M059J (cell line): Measurements from ENCODE around the gene FRMD3. TPM values are rescaled to one million over a fixed set of nuclear protein-coding genes. Genes with fewer than 3 reads are reported as not detected.

Experiments
- DNase-seq: peaks from one replicate; pipeline ENCODE4 v3.0.0-alpha.2; 2012; ENCODE audit warnings: low read depth
- total RNA-seq: library from RNA; depleted of rRNA; stranded (reverse); fragments of >200 nt; shearing (Covaris generic); gene quantifications from 2 replicates; pipeline ENCODE4 v1.2.3, GENCODE V29; 2014

The FRMD3 gene
- total RNA-seq, 1 experiment from 2014 or later = 5.0 TPM

GRCh38 chr9:83334320-83334719, 203.9 kb downstream of the FRMD3 start:
- peak; percentile 78 for DNase-seq

GRCh38 chr9:83330207-83331196, 207.7 kb downstream of the FRMD3 start:
- DNase-seq = peak; percentile 7

DNA sequence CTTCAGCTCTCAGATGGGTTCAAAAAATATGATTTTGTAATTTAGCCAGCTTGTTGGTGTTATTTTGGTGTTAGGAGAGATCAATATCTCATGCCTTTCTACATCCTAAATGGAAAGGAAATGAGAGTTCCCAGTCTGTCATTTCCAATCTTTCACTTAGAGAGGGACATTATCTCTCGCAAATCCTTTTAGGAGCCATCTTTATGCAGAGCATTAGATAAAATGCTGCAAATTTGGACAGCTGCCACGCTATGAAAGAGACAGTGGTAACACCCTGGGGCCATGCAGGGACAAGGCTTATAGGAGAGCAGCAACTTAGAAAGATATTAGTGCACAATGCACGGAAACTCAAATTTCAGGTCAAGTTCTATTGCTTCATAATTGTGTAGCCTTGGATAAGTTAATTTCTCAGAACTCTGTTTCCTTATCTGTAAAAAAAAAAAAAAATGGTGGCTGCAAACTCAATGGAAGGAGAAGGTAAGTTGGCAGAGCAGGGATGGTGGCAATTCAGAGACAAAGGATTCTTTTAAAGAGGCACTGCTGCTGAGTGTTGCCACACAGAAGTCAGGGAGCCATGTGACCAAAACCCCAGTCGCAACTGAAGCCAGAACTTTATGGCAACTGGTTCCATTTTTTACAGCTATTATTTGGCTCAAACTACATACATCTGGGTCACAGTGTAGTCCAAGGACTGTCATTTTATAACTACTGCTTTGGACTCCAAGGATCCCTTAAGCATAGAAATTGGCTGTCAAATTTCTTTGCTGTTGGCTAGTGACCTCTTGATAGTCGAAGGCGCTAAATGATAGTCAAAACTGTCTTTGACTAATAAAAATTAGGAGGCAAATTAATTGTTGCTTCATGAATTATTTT, 210.2 kb downstream of the FRMD3 start:
- peak; percentile 12 for DNase-seq

- peak; percentile 48 for DNase-seq
Measured at GRCh38 chr9:83327323-83327722, 210.9 kb downstream of the FRMD3 start.

DNA sequence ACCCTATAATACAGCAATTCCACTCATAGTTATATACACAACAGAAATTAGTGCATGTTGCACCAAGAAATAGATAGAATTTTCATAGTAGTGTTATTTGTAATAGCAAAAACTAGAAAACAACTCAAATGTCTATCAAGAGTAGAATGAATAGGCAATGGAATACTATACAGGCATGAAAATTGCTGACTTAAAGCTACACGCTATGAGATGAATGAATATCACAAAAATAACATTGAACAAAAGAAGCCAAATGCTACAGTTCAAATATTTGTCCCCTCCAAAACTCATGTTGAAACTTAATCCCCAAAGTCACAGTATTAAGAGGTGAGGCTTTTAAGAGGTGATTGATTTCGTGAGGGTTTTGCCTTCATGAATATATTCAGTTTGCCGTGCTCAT, 215.1 kb downstream of the FRMD3 start:
- no peak for DNase-seq

- no peak for DNase-seq
Measured at GRCh38 chr9:83322438-83322837, 215.8 kb downstream of the FRMD3 start.

- peak; percentile 10 for DNase-seq
Measured at GRCh38 chr9:83317244-83317643, 221.0 kb downstream of the FRMD3 start.

DNA sequence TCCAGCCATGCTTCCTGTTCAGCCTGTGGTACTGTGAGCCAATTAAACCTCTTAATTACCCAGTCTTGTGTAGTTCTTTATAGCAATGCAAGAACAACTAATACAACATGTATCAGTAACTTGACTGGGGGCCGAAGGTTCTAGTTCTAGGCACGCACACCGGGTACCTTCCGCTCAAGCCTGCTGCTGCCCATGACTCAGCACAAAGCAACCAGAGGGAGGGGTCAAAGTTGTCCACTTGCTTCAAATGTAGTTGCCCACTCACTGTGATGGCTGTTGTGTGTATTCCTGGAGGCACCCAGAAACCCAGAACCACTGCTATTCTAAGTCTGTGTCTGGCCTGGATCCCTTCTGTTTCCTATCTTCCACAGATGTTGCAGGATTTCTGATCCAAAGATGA, 222.6 kb downstream of the FRMD3 start:
- no peak for DNase-seq

GRCh38 chr9:83313781-83314180, 224.4 kb downstream of the FRMD3 start:
- DNase-seq = no peak

GRCh38 chr9:83312537-83312936, 225.7 kb downstream of the FRMD3 start:
- DNase-seq = no peak

DNA sequence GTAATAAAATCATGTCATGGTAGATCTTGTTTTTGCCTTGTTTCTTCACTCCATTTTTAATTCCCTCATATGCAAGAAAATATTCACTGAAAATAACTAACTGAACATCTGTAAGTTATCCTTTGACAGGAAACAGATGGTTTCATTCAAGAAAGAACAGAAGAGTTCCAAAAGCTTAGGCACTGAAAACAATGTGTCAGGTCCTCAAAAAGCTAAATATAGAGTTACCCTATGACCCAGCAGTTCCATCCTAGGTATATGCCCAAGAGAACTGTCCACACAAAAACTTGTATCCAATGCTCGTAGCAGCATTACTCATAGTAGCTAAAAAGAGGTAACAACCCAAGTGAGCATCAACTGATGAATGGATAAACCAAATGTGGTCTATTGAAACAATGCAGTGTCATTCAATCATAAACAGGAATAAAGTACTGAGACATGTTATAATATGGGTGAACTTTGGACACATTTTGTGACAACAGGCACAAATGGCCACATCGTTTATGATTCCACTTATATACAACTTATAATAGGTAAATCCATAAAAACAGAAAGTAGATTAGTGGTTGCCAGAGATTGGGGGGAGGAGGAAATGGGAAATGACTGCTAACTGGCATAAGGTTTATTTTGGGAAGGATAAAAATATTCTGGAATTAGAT, 231.0 kb downstream of the FRMD3 start:
- DNase-seq = no peak

- DNase-seq = peak; percentile 64
Measured at GRCh38 chr9:83304686-83305085, 233.5 kb downstream of the FRMD3 start.

- DNase-seq = peak; percentile 96
Measured at GRCh38 chr9:83299571-83299970, 238.6 kb downstream of the FRMD3 start.

DNA sequence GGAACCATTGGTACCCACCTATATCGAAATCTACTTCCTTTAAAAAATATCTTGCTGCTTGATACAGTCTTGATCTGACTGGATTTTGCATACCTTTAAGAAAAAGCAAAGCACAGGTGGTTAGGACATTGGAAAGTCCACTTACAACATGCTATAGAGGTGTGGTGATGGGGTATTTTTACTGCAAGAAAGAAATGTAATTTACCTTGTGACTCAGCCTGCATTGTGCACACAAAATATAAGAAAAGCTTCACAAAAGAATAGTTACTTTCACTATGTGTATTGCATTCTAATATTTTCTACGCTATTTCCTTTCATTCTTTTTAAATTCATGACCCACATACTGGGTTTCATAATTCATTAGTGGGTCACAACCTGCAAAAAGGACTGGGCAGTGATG, 239.1 kb downstream of the FRMD3 start:
- DNase-seq = no peak

DNA sequence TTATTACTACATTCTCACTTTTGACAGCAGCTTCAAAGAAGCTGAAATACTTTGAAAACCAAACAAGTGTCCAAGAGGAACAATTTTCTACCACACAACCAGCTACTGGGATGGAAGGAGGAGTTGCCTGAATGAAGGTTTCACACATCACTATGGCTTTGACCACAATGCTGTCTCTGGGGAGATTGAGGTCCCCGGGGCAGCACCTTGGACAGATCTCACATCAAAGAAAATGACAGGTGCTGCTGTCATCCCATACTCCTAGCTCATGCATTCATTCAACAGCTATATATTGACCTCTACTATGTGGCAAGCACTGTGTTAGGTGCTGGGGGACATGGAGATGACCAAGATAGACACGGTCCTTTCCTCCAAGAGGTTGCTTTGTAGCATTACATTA, 242.1 kb downstream of the FRMD3 start:
- no peak for DNase-seq

DNA sequence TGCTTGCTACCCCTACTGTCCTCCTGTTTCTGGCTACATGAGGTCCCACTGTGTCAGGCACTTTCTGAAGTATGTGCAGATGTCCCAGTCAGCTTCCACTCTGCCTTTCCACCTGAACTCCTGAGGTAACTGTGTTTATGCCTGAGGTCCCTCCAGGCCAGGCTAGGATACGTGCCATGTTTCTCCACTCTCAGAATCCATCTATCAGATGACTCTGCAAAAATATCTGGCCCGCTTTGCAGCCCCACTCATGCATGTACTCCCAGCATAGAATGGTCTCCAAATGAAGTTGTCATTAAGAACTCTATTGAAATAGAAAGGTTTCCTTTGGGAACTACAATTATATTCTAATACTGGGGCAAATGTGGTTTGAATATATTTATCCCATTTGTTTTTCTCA, 243.4 kb downstream of the FRMD3 start:
- no peak for DNase-seq

DNA sequence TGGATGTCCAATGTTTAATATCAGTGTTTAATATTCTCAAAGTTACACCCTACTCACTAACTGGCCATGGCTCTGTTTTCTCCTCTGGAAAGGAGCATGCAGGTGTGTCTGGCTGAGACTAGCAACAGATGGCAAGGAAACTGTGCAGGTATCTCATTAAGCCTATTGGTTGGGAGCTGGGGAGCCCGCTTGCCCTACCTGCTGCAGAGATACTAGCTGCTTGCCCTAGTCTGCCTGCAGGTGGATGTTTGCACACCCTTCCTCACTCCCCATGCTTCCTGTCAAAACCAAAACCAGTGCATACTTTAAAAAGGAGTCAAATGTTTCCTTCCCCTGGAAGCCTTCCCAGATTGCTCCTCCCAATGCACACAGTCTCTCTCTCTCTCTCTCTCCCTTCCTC, 247.0 kb downstream of the FRMD3 start:
- no peak for DNase-seq

GRCh38 chr9:83290692-83291091, 247.5 kb downstream of the FRMD3 start:
- no peak for DNase-seq

GRCh38 chr9:83287021-83287420, 251.2 kb downstream of the FRMD3 start:
- DNase-seq = no peak

GRCh38 chr9:83285445-83286225, 252.6 kb downstream of the FRMD3 start:
- no peak for DNase-seq

DNA sequence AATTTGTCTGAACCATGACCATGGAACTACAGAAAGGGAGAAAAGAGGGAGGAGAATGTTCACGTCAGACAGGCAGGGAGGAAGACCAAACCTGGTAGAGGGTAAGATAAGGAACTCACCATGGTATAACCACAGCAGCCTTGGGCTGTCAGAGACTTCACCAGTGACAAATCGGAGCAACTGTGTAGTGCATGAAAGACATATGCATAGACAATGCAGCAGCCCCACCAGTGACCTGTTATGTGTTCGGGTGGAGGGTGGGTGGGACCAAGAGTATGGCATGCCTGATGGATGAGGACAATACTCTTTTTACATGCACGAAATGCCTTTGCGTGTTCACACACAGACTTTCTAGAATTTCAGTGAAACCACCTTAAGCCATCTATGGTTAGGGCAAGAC, 253.5 kb downstream of the FRMD3 start:
- no peak for DNase-seq
